Endothelial cell (in vitro differentiated cells): ENCODE results near the gene WNT7B. TPM values are rescaled to one million over a fixed set of nuclear protein-coding genes. Genes with fewer than 3 reads are reported as not detected.

ENCODE experiments used
- DNase-seq: peaks from one replicate; pipeline ENCODE4 v3.0.0; 2021; ENCODE audit warnings: low spot score
- H3K27ac Mint-ChIP-seq: one replicate; pipeline ENCODE4 v1.8.0; 2021; ENCODE audit warnings: mixed read lengths, inconsistent platforms; ENCODE audit not compliant: unreplicated experiment
- H3K27me3 Mint-ChIP-seq: one replicate; pipeline ENCODE4 v1.8.0; 2021; ENCODE audit warnings: mild to moderate bottlenecking, moderate library complexity, mixed read lengths, inconsistent platforms; ENCODE audit not compliant: unreplicated experiment
- H3K36me3 Mint-ChIP-seq: one replicate; pipeline ENCODE4 v1.8.0; 2021; ENCODE audit warnings: mild to moderate bottlenecking, low read depth, mixed read lengths, inconsistent platforms; ENCODE audit not compliant: unreplicated experiment
- H3K4me1 Mint-ChIP-seq: one replicate; pipeline ENCODE4 v1.8.0; 2021; ENCODE audit warnings: mild to moderate bottlenecking, mixed read lengths, inconsistent platforms; ENCODE audit not compliant: unreplicated experiment
- H3K4me3 Mint-ChIP-seq: one replicate; pipeline ENCODE4 v1.8.0; 2021; ENCODE audit warnings: mild to moderate bottlenecking, mixed read lengths, inconsistent platforms; ENCODE audit not compliant: unreplicated experiment
- H3K9me3 Mint-ChIP-seq: one replicate; pipeline ENCODE4 v1.8.0; 2021; ENCODE audit warnings: mixed read lengths, inconsistent platforms; ENCODE audit not compliant: unreplicated experiment
- CTCF ChIP-seq: fragments of 200-600 bp; sonication (generic); IDR thresholded peaks from one replicate; pipeline ENCODE4 v1.5.0; 2021; ENCODE audit warnings: antibody characterized with exemption; ENCODE audit not compliant: unreplicated experiment
- total RNA-seq: library from RNA; stranded (reverse); fragmentation: NEBNext Ultra II Directional; extraction: Animal tissue kit (Norgen Biotek cat#: 25700); gene quantifications from one replicate; pipeline ENCODE4 v1.2.1, GENCODE V29; 2021; ENCODE audit not compliant: unreplicated experiment

Gene WNT7B
- total RNA-seq, 1 donor from 2014 or later: not detected

GRCh38 chr22:45957826-45958225 is 19.1 kb downstream of the WNT7B start:
- H3K27ac Mint-ChIP-seq: no peak overlapping the region
- no peak for TF ChIP-seq CTCF

GRCh38 chr22:45953178-45953577 is 23.8 kb downstream of the WNT7B start:
- H3K4me1 Mint-ChIP-seq: no peaks in the 10 kb centered on the region
- DNase-seq: no peak
- peaks cover 8% of the 10 kb centered on the region for H3K27me3 Mint-ChIP-seq
- no peaks in the 10 kb centered on the region for H3K9me3 Mint-ChIP-seq
- H3K4me3 Mint-ChIP-seq: no peak overlapping the region
- TF ChIP-seq CTCF: no peak
- H3K36me3 Mint-ChIP-seq: peaks cover 4% of the 10 kb centered on the region
- no peak overlapping the region for H3K27ac Mint-ChIP-seq

More at GRCh38 chr22:45957826-45958225, 19.1 kb downstream of the WNT7B start:
- Mint-ChIP-seq H3K4me1 (no peaks in the 10 kb centered on the region), H3K9me3 (no peaks in the 10 kb centered on the region), H3K36me3 (no peaks in the 10 kb centered on the region), H3K4me3 (no peak overlapping the region), H3K27me3 (peaks cover 3% of the 10 kb centered on the region)
- DNase-seq: no peak

GRCh38 chr22:45952553-45952952 is 24.4 kb downstream of the WNT7B start:
- DNase-seq: no peak
- Mint-ChIP-seq H3K4me1 (no peaks in the 10 kb centered on the region), H3K9me3 (no peaks in the 10 kb centered on the region), H3K4me3 (no peak overlapping the region), H3K36me3 (peaks cover 4% of the 10 kb centered on the region), H3K27ac (no peak overlapping the region), H3K27me3 (peaks cover 8% of the 10 kb centered on the region)
- TF ChIP-seq CTCF: no peak

GRCh38 chr22:45952151-45952550 is 24.8 kb downstream of the WNT7B start:
- peaks cover 10% of the 10 kb centered on the region for H3K27me3 Mint-ChIP-seq

GRCh38 chr22:45949891-45950290 is 27.1 kb downstream of the WNT7B start:
- Mint-ChIP-seq H3K27ac (no peak overlapping the region), H3K9me3 (no peaks in the 10 kb centered on the region), H3K4me1 (no peaks in the 10 kb centered on the region), H3K4me3 (no peak overlapping the region), H3K36me3 (peaks cover 4% of the 10 kb centered on the region), H3K27me3 (peaks cover 12% of the 10 kb centered on the region)
- TF ChIP-seq CTCF: no peak
- no peak for DNase-seq

More at GRCh38 chr22:45952151-45952550, 24.8 kb downstream of the WNT7B start:
- no peak overlapping the region for H3K4me3 Mint-ChIP-seq
- H3K27ac Mint-ChIP-seq: no peak overlapping the region
- peaks cover 4% of the 10 kb centered on the region for H3K36me3 Mint-ChIP-seq
- no peaks in the 10 kb centered on the region for H3K9me3 Mint-ChIP-seq
- no peak for TF ChIP-seq CTCF
- no peak for DNase-seq
- H3K4me1 Mint-ChIP-seq: no peaks in the 10 kb centered on the region
